GM12891 (cell line): Measurements from ENCODE around the gene PPP4C.

Experiments
- DNase-seq: peaks from one replicate; pipeline ENCODE4 v3.0.0; 2011; ENCODE audit warnings: low spot score; ENCODE audit not compliant: insufficient read length
- FAIRE-seq: peaks from 2 replicates; lab custom pipeline; 2011; peaks lifted over from hg19 to GRCh38; lab: Jason Lieb, UNC
- PAX5 ChIP-seq: IDR thresholded peaks from 2 replicates; pipeline ENCODE4 v1.6.1; 2011; ENCODE audit warnings: low read length, moderate library complexity, mild to moderate bottlenecking; ENCODE audit not compliant: insufficient read depth, severe bottlenecking
- POLR2A ChIP-seq: IDR thresholded peaks from 2 replicates; pipeline ENCODE4 v1.6.1; 2011; ENCODE audit warnings: low read depth, low read length, control low read depth
- POLR2AphosphoS5 ChIP-seq: IDR thresholded peaks from 2 replicates; pipeline ENCODE4 v1.6.1; 2011; ENCODE audit warnings: low read depth, low read length, control low read depth
- POU2F2 ChIP-seq: IDR thresholded peaks from 2 replicates; pipeline ENCODE4 v1.6.1; 2011; ENCODE audit warnings: low read depth, mild to moderate bottlenecking, control low read depth, low read length, moderate library complexity
- SPI1 ChIP-seq: IDR thresholded peaks from 2 replicates; pipeline ENCODE4 v1.6.1; 2011; ENCODE audit warnings: low read depth, low read length, control low read depth
- TAF1 ChIP-seq: IDR thresholded peaks from 2 replicates; pipeline ENCODE4 v1.6.1; 2011; ENCODE audit warnings: low read depth, low read length, control low read depth

PPP4C gene

GRCh38 chr16:30087181-30087898 is 11.5 kb downstream of the PPP4C start:
- DNase-seq (no peak), FAIRE-seq (peak; percentile 33)
- TF ChIP-seq TAF1 (no peak), SPI1 (0 out of 2 replicates have a peak, but pooled peaks have one; percentile 17)

GRCh38 chr16:30088237-30088831 is 12.5 kb downstream of the PPP4C start:
- TF ChIP-seq POLR2AphosphoS5 (no peak), PAX5 (no peak), POLR2A (no peak), POU2F2 (no peak), TAF1 (no peak), SPI1 (no peak)
- FAIRE-seq (no peak), DNase-seq (no peak)

GRCh38 chr16:30088832-30089624 is 13.2 kb downstream of the PPP4C start:
- TF ChIP-seq TAF1 = no peak
- no peak for TF ChIP-seq PAX5
- TF ChIP-seq POU2F2 = no peak
- no peak for TF ChIP-seq POLR2AphosphoS5
- no peak for TF ChIP-seq POLR2A
- TF ChIP-seq SPI1 = no peak
- DNase-seq = no peak
- FAIRE-seq = no peak

GRCh38 chr16:30090610-30091331 is 15.0 kb downstream of the PPP4C start:
- DNase-seq (no peak), FAIRE-seq (no peak)
- no peak for TF ChIP-seq POU2F2
- no peak for TF ChIP-seq SPI1
- TF ChIP-seq TAF1 = no peak
- no peak for TF ChIP-seq PAX5
- TF ChIP-seq POLR2AphosphoS5 = no peak
- no peak for TF ChIP-seq POLR2A

- DNase-seq = peak; percentile 93
- TF ChIP-seq PAX5 = peak; percentile 47
- 0 out of 2 replicates have a peak, but pooled peaks have one; percentile 16 for TF ChIP-seq POLR2A
- no peak for TF ChIP-seq SPI1
- FAIRE-seq = peak; percentile 97
These were observed 15.9 kb downstream of the PPP4C start, which contains the start of gene TBX6 for GRCh38 chr16:30091474-30092372. TSS of gene TBX6 (minus strand) at chr16:30091924. CDS start at chr16:30091193, 731 bp downstream.

GRCh38 chr16:30092373-30093010 is 16.7 kb downstream of the PPP4C start:
- DNase-seq (peak; percentile 86), FAIRE-seq (no peak)
- TF ChIP-seq TAF1 (0 out of 2 replicates have a peak, but pooled peaks have one; percentile 12), POU2F2 (peak; percentile 77; the same call in 1 of the 2 replicates), SPI1 (peak; percentile 67), POLR2AphosphoS5 (no peak; the same call in 1 of the 2 replicates), POLR2A (peak; percentile 36; the same call in 1 of the 2 replicates)

- no peak for FAIRE-seq
- TF ChIP-seq SPI1 (no peak), PAX5 (no peak), POLR2AphosphoS5 (no peak), TAF1 (no peak), POLR2A (no peak), POU2F2 (no peak)
- no peak for DNase-seq
These were observed 18.9 kb downstream of the PPP4C start for GRCh38 chr16:30094541-30095165.
